T-helper 1 cell treated with Interleukin-12 subunit alpha and Interleukin-12 subunit beta and Interleukin-4 antibody, amounts not matched to agents 30 ng/mL and 1 ng/mL, for 36 hours (primary cell): Measurements from ENCODE around the gene CFAP92. TPM values are rescaled to one million over a fixed set of nuclear protein-coding genes. Genes with fewer than 3 reads are reported as not detected.

ENCODE experiments used
- intact Hi-C: fragments of 100-400 bp; cut with micrococcal nuclease; formaldehyde crosslinking; loops from one replicate; pipeline ENCODE4 v1.15.1; 2024
- total RNA-seq: library from RNA; stranded (reverse); gene quantifications from 2 replicates; pipeline ENCODE4 v1.2.3, GENCODE V29; 2022

CFAP92 gene
- total RNA-seq, 1 donor from 2014 or later, result not detected

- intact Hi-C loops, result loop anchor here (2.0 kb wide), 1 partner anchor 159 kb away; no protein-coding TSS in a partner anchor
These were observed 32.0 kb upstream of the CFAP92 start for GRCh38 chr3:129025691-129026435.

GRCh38 chr3:129025108-129025507 is 31.2 kb upstream of the CFAP92 start:
- intact Hi-C loops, result no loop called here

GRCh38 chr3:129023909-129024308 is 30.0 kb upstream of the CFAP92 start:
- intact Hi-C loops, result no loop called here

GRCh38 chr3:129023008-129023358 is 29.1 kb upstream of the CFAP92 start:
- intact Hi-C loops, result no loop called here

GRCh38 chr3:129022114-129023007 is 28.5 kb upstream of the CFAP92 start:
- intact Hi-C loops, result no loop called here

- intact Hi-C loops, result no loop called here
These were observed 27.3 kb upstream of the CFAP92 start for GRCh38 chr3:129021140-129021551.

GRCh38 chr3:129020691-129021090 is 26.8 kb upstream of the CFAP92 start:
- intact Hi-C loops, result no loop called here

- intact Hi-C loops, result no loop called here
These were observed 25.4 kb upstream of the CFAP92 start for GRCh38 chr3:129019266-129019665.

GRCh38 chr3:129018751-129019150 is 24.9 kb upstream of the CFAP92 start:
- intact Hi-C loops, result no loop called here

- intact Hi-C loops, result no loop called here
These were observed 24.4 kb upstream of the CFAP92 start for GRCh38 chr3:129018271-129018670.

- intact Hi-C loops, result no loop called here
These were observed 23.6 kb upstream of the CFAP92 start for GRCh38 chr3:129017484-129017899.

- intact Hi-C loops, result loop anchor here (1.0 kb wide), 3 partner anchors 10 to 47 kb away; partner anchors contain the start of gene CFAP92
These were observed 23.0 kb upstream of the CFAP92 start for GRCh38 chr3:129016720-129017483.

GRCh38 chr3:129016356-129016719 is 22.5 kb upstream of the CFAP92 start:
- intact Hi-C loops, result loop anchor here (1.0 kb wide), 3 partner anchors 11 to 46 kb away; partner anchors contain the start of gene CFAP92

GRCh38 chr3:129015388-129016105 is 21.7 kb upstream of the CFAP92 start:
- intact Hi-C loops, result loop anchor here (1.0 kb wide), 4 partner anchors 10 to 45 kb away; partner anchors contain the start of gene CFAP92

- intact Hi-C loops, result loop anchor here (1.0 kb wide), 1 partner anchor 10 kb away; no protein-coding TSS in a partner anchor
These were observed 21.0 kb upstream of the CFAP92 start for GRCh38 chr3:129014793-129015345.

- intact Hi-C loops, result no loop called here
These were observed 20.3 kb upstream of the CFAP92 start for GRCh38 chr3:129014148-129014547.

GRCh38 chr3:129013491-129013891 is 19.6 kb upstream of the CFAP92 start:
- intact Hi-C loops, result no loop called here

- intact Hi-C loops, result no loop called here
These were observed 16.6 kb upstream of the CFAP92 start for GRCh38 chr3:129010310-129010956.

GRCh38 chr3:129009266-129009665 is 15.4 kb upstream of the CFAP92 start:
- intact Hi-C loops, result no loop called here

GRCh38 chr3:129007792-129008191 is 13.9 kb upstream of the CFAP92 start:
- intact Hi-C loops, result no loop called here
